Activated CD8-positive, alpha-beta memory T cell treated with anti-CD3 and anti-CD28 coated beads, Interleukin-2, amount 50 U/mL, for 1 hour (primary cell): Measurements from ENCODE around the gene PLCD1.

Experiments
- DNase-seq: peaks from one replicate; pipeline ENCODE4 v3.0.0-alpha.2; 2020; ENCODE audit errors: extremely low read depth

PLCD1 gene

GRCh38 chr3:38016847-38017444 is 12.5 kb downstream of the PLCD1 start:
- DNase-seq: no peak

GRCh38 chr3:38016410-38016809 is 13.0 kb downstream of the PLCD1 start:
- DNase-seq: no peak

- DNase-seq: no peak
Observed at GRCh38 chr3:38015984-38016383, 13.5 kb downstream of the PLCD1 start.

GRCh38 chr3:38015485-38015884 is 14.0 kb downstream of the PLCD1 start:
- no peak for DNase-seq

- DNase-seq: no peak
Observed at GRCh38 chr3:38011111-38011510, 18.3 kb downstream of the PLCD1 start.

GRCh38 chr3:38009807-38010591 is 19.4 kb downstream of the PLCD1 start:
- DNase-seq: no peak

GRCh38 chr3:38008971-38009580 is 20.4 kb downstream of the PLCD1 start:
- no peak for DNase-seq

GRCh38 chr3:38008191-38008701 is 21.2 kb downstream of the PLCD1 start:
- no peak for DNase-seq

- DNase-seq: no peak
Observed at GRCh38 chr3:38007754-38008090, 21.7 kb downstream of the PLCD1 start.

- no peak for DNase-seq
Observed at GRCh38 chr3:38006445-38006995, 22.9 kb downstream of the PLCD1 start.

GRCh38 chr3:38006031-38006430 is 23.4 kb downstream of the PLCD1 start:
- no peak for DNase-seq

GRCh38 chr3:38005076-38006020 is 24.1 kb downstream of the PLCD1 start:
- DNase-seq: no peak

GRCh38 chr3:38004415-38005075 is 24.9 kb downstream of the PLCD1 start:
- no peak for DNase-seq

- DNase-seq: no peak
Observed at GRCh38 chr3:38003817-38004414, 25.5 kb downstream of the PLCD1 start.

- DNase-seq: no peak
Observed at GRCh38 chr3:38003371-38003816, 26.0 kb downstream of the PLCD1 start.

- no peak for DNase-seq
Observed at GRCh38 chr3:38002940-38003339, 26.5 kb downstream of the PLCD1 start.

- no peak for DNase-seq
Observed at GRCh38 chr3:38002291-38002876, 27.1 kb downstream of the PLCD1 start.

GRCh38 chr3:38001456-38002081 is 27.9 kb downstream of the PLCD1 start:
- no peak for DNase-seq

GRCh38 chr3:38000965-38001455 is 28.4 kb downstream of the PLCD1 start:
- DNase-seq: no peak
